Measurements from ENCODE around the gene CTSL. TPM values are rescaled to one million over a fixed set of nuclear protein-coding genes. Genes with fewer than 3 reads are reported as not detected.

Gene CTSL
- total and polyA plus RNA-seq, 4 donors, result 156 to 210 (median 180) TPM

DNA sequence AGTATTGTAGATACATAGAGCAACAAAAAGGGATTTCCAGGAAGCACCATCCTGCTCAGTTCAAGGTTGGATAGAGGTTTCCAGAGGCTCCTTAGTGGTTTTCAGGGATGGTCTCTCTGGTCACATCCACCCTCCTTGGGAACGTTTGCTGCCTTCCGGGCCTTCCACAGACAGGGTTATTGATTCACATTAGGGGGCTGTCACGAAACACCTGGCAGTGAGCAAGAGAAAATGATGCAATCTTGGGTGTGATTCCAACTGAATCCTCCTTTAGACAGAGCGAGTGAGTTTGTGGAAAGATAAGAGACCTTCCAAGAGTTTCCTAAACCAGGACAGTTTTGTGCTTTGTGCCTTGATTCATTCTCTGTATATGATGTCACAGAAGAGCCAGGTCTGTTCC lies 43.8 kb upstream of the CTSL start:
- Histone ChIP-seq H3K27ac (ENCODE audit: low read depth in 1 of 2, low read length in 2 of 2) (peak overlapping the region; percentile 10 to 11), H3K4me1 (ENCODE audit: control insufficient read depth in 4 of 4, insufficient read depth in 4 of 4, low read length in 3 of 4) (peaks cover 0 to 33% (median 16%) of the 10 kb centered on the region in 4 donors), H3K9me3 (ENCODE audit: control insufficient read depth in 4 of 4, low read length in 3 of 4) (no peaks in the 10 kb centered on the region), H3K27me3 (ENCODE audit: control insufficient read depth in 4 of 4, insufficient read depth in 4 of 4, low read length in 3 of 4) (no peaks in the 10 kb centered on the region), H3K9ac (ENCODE audit: low read depth in 1 of 2, low read length in 2 of 2) (no peak overlapping the region), H3K36me3 (ENCODE audit: control insufficient read depth in 4 of 4, insufficient read depth in 3 of 4, low read depth in 1 of 4, low read length in 3 of 4) (peaks cover 0 to 22% (median 7%) of the 10 kb centered on the region in 4 donors), H3K4me3 (ENCODE audit: low read depth in 1 of 3, low read length in 3 of 3) (no peak overlapping the region)
- WGBS, result 37% methylated on average over 4 of the region's 4 CpGs
- DNase-seq (ENCODE audit: low spot score), result peak; percentile 31
- TF ChIP-seq EGR1 (IDR thresholded peaks at IDR 0.05; ENCODE audit: low read depth in 2 of 2) (no peak), RAD21 (IDR thresholded peaks at IDR 0.05) (peak in 1 of 2 donors; percentile 4), ATF3 (IDR thresholded peaks at IDR 0.05) (peak; percentile 76)

DNA sequence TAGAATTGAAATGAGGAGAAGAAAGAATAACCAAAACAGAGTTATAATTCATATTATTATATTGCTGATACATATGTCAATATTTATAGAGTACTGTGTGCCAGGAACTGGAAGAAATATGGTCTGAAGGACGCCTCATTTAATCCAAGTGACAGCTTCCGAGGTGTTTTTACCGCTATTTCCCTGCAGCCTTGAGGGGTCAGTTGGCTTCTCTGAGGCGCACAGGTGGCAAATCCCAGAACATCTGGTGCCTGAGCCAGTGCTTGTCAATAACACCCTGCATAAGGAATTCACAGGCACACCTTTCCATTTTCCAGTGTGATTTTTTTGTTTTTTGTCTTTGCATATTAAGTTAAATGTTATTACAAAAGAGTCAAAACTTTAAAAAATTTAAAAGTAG lies 43.3 kb upstream of the CTSL start:
- Histone ChIP-seq H3K36me3 (ENCODE audit: control insufficient read depth in 4 of 4, insufficient read depth in 3 of 4, low read depth in 1 of 4, low read length in 3 of 4) (peaks cover 0 to 27% (median 6%) of the 10 kb centered on the region in 4 donors), H3K4me1 (ENCODE audit: control insufficient read depth in 4 of 4, insufficient read depth in 4 of 4, low read length in 3 of 4) (peaks cover 0 to 33% (median 16%) of the 10 kb centered on the region in 4 donors), H3K9ac (ENCODE audit: low read depth in 1 of 2, low read length in 2 of 2) (no peak overlapping the region), H3K27me3 (ENCODE audit: control insufficient read depth in 4 of 4, insufficient read depth in 4 of 4, low read length in 3 of 4) (no peaks in the 10 kb centered on the region), H3K4me3 (ENCODE audit: low read depth in 1 of 3, low read length in 3 of 3) (no peak overlapping the region), H3K9me3 (ENCODE audit: control insufficient read depth in 4 of 4, low read length in 3 of 4) (no peaks in the 10 kb centered on the region), H3K27ac (ENCODE audit: low read depth in 1 of 2, low read length in 2 of 2) (peak overlapping the region in 1 of 2 donors; percentile 10)
- 79% methylated on average over 4 of the region's 4 CpGs for WGBS
- TF ChIP-seq HNF4G (IDR thresholded peaks at IDR 0.05) (no peak), JUND (IDR thresholded peaks at IDR 0.05) (no peak), TAF1 (conservative IDR thresholded peaks at IDR 0.05) (no peak), FOXA1 (IDR thresholded peaks at IDR 0.05) (no peak), HNF4A (conservative IDR thresholded peaks at IDR 0.05) (no peak), YY1 (IDR thresholded peaks at IDR 0.05) (no peak), ATF3 (IDR thresholded peaks at IDR 0.05) (no peak), RAD21 (IDR thresholded peaks at IDR 0.05) (no peak), SP1 (IDR thresholded peaks at IDR 0.05) (no peak), FOXA2 (IDR thresholded peaks at IDR 0.05) (no peak), GABPA (IDR thresholded peaks at IDR 0.05 in 1 of 2, conservative IDR thresholded peaks at IDR 0.05 in 1 of 2) (no peak), EGR1 (IDR thresholded peaks at IDR 0.05; ENCODE audit: low read depth in 2 of 2) (no peak)
- TF ChIP-seq, protein P1, sequence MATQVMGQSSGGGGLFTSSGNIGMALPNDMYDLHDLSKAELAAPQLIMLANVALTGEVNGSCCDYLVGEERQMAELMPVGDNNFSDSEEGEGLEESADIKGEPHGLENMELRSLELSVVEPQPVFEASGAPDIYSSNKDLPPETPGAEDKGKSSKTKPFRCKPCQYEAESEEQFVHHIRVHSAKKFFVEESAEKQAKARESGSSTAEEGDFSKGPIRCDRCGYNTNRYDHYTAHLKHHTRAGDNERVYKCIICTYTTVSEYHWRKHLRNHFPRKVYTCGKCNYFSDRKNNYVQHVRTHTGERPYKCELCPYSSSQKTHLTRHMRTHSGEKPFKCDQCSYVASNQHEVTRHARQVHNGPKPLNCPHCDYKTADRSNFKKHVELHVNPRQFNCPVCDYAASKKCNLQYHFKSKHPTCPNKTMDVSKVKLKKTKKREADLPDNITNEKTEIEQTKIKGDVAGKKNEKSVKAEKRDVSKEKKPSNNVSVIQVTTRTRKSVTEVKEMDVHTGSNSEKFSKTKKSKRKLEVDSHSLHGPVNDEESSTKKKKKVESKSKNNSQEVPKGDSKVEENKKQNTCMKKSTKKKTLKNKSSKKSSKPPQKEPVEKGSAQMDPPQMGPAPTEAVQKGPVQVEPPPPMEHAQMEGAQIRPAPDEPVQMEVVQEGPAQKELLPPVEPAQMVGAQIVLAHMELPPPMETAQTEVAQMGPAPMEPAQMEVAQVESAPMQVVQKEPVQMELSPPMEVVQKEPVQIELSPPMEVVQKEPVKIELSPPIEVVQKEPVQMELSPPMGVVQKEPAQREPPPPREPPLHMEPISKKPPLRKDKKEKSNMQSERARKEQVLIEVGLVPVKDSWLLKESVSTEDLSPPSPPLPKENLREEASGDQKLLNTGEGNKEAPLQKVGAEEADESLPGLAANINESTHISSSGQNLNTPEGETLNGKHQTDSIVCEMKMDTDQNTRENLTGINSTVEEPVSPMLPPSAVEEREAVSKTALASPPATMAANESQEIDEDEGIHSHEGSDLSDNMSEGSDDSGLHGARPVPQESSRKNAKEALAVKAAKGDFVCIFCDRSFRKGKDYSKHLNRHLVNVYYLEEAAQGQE (IDR thresholded peaks at IDR 0.05), result no peak
- TF ChIP-seq, protein P2, sequence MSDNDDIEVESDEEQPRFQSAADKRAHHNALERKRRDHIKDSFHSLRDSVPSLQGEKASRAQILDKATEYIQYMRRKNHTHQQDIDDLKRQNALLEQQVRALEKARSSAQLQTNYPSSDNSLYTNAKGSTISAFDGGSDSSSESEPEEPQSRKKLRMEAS (IDR thresholded peaks at IDR 0.05), result no peak
- TF ChIP-seq, protein P3, sequence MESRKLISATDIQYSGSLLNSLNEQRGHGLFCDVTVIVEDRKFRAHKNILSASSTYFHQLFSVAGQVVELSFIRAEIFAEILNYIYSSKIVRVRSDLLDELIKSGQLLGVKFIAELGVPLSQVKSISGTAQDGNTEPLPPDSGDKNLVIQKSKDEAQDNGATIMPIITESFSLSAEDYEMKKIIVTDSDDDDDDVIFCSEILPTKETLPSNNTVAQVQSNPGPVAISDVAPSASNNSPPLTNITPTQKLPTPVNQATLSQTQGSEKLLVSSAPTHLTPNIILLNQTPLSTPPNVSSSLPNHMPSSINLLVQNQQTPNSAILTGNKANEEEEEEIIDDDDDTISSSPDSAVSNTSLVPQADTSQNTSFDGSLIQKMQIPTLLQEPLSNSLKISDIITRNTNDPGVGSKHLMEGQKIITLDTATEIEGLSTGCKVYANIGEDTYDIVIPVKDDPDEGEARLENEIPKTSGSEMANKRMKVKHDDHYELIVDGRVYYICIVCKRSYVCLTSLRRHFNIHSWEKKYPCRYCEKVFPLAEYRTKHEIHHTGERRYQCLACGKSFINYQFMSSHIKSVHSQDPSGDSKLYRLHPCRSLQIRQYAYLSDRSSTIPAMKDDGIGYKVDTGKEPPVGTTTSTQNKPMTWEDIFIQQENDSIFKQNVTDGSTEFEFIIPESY (IDR thresholded peaks at IDR 0.05), result no peak
- no peak for DNase-seq (ENCODE audit: low spot score)

All from liver (tissue), 9 donors.